ENCODE measurements around the gene SRPK1. TPM values are rescaled to one million over a fixed set of nuclear protein-coding genes. Genes with fewer than 3 reads are reported as not detected.

The SRPK1 gene
- total RNA-seq, 2 experiments from 2014 or later: 131 to 136 TPM

GRCh38 chr6:35831257-35832007, 89.5 kb downstream of the SRPK1 start:
- Mint-ChIP-seq H3K4me3 (no peak overlapping the region), H3K27ac (no peak overlapping the region), H3K36me3 (peaks cover 22% of the 10 kb centered on the region), H3K9me3 (peaks cover 1% of the 10 kb centered on the region), H3K4me1 (no peaks in the 10 kb centered on the region), H3K27me3 (no peaks in the 10 kb centered on the region)
- DNase-seq: no peak

DNA sequence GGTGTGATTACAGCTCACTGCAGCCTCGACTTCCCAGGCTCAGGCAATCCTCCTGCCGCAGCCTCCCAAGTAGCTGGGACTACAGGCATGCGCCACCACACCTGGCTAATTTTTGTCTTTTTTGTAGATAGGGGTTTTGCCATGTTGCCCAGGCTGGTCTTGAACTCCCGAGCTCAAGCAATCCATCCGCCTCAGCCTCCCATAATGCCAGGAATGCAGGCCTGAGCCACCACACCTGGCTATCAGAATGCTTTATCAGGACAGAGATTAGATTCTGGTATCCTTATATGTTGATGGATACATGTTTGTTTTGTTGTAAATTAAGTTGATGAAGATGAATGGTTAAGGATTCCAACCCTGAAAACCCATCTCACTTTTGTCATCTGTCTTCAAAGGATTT, 91.6 kb downstream of the SRPK1 start:
- Mint-ChIP-seq H3K27ac (no peak overlapping the region), H3K36me3 (peaks cover 13% of the 10 kb centered on the region)

DNA sequence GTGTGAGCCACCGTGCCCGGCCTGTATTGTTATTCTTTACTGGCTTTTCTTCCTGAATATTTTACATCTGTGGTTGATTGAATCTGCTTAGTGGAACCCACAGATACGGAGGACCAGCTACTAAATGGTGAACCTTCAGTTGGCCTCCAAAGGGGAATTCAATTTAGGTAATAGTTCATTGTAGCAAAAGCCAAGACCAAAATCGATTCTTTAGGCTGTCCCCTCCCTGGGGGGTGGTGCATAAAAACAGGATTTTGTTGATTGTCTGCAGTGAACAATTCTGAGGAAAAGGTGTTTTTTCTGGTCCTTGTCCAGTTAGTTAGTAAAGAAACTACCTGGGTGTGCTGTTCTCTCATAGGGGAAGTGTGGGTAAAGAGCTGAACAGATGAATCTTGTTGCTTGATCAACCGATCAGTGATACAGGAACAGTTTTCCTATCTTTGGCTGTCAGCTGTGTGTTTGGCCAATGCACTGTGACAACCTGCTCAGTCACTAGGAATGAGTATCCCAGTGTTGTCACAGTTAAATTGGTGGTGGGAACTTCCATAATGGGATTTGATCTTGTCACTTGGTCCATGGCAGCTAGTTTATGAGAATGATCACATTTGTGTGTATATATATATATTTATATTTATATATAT, 96.2 kb downstream of the SRPK1 start:
- DNase-seq: no peak
- Mint-ChIP-seq H3K27me3 (peaks cover 3% of the 10 kb centered on the region), H3K36me3 (no peaks in the 10 kb centered on the region), H3K4me1 (no peaks in the 10 kb centered on the region), H3K4me3 (no peak overlapping the region), H3K9me3 (peaks cover 1% of the 10 kb centered on the region), H3K27ac (no peak overlapping the region)

More for the DNA sequence above, 91.6 kb downstream of the SRPK1 start:
- no peak overlapping the region for H3K4me3 Mint-ChIP-seq
- H3K4me1 Mint-ChIP-seq: no peaks in the 10 kb centered on the region
- no peaks in the 10 kb centered on the region for H3K27me3 Mint-ChIP-seq
- DNase-seq: no peak
- peaks cover 1% of the 10 kb centered on the region for H3K9me3 Mint-ChIP-seq

GRCh38 chr6:35823601-35824000, 97.3 kb downstream of the SRPK1 start:
- peaks cover 3% of the 10 kb centered on the region for H3K27me3 Mint-ChIP-seq
- H3K9me3 Mint-ChIP-seq: no peaks in the 10 kb centered on the region
- no peak overlapping the region for H3K4me3 Mint-ChIP-seq
- no peaks in the 10 kb centered on the region for H3K36me3 Mint-ChIP-seq
- H3K27ac Mint-ChIP-seq: no peak overlapping the region
- no peak for DNase-seq
- H3K4me1 Mint-ChIP-seq: no peaks in the 10 kb centered on the region

GRCh38 chr6:35817515-35817914, 103.4 kb downstream of the SRPK1 start:
- Mint-ChIP-seq H3K9me3 (peaks cover 5% of the 10 kb centered on the region), H3K27me3 (peaks cover 3% of the 10 kb centered on the region), H3K36me3 (no peaks in the 10 kb centered on the region), H3K27ac (no peak overlapping the region), H3K4me3 (no peak overlapping the region), H3K4me1 (no peaks in the 10 kb centered on the region)
- no peak for DNase-seq

GRCh38 chr6:35811699-35811995, 109.3 kb downstream of the SRPK1 start:
- Mint-ChIP-seq H3K36me3 (no peaks in the 10 kb centered on the region), H3K4me3 (no peak overlapping the region), H3K27ac (no peak overlapping the region), H3K27me3 (peaks cover 15% of the 10 kb centered on the region), H3K9me3 (peaks cover 1% of the 10 kb centered on the region), H3K4me1 (no peaks in the 10 kb centered on the region)
- DNase-seq: no peak

DNA sequence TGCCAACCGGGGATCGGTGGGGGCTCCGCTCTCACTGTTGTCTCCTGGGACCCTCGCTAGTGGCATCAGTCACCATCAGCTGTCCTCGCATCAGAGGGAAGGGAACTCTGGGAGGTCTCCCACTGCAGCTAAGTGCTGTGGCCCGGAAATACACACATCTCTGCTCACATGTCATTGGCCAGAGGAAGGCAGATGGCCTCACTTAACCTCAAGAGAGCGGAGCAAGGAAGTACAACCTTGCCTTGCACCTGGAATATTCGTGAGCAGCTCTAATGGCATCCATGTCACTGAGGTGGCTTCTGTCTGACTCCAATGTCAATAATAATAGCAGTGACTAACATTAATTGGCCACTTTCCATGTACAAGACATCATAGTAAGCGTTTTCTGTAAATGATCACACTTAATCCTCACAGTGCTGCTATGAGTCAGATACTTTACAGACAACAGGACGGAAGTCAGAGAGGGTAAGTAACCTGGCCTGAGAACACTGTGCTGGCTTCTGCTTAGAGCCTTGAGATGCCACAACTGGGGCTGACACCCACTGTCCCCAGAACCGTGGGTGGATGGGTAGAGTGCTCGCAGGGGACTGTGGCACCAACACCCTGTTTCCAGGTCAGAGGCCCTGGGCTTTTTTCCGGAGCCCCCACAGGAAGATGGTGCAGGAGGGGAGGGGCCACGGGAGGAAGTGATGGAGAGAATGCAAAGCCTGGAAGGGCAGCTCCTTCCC, 109.8 kb downstream of the SRPK1 start:
- DNase-seq: no peak
- H3K4me3 Mint-ChIP-seq: no peak overlapping the region
- no peaks in the 10 kb centered on the region for H3K9me3 Mint-ChIP-seq
- H3K4me1 Mint-ChIP-seq: no peaks in the 10 kb centered on the region
- no peaks in the 10 kb centered on the region for H3K36me3 Mint-ChIP-seq
- H3K27me3 Mint-ChIP-seq: peaks cover 20% of the 10 kb centered on the region
- no peak overlapping the region for H3K27ac Mint-ChIP-seq

GRCh38 chr6:35809809-35810208, 111.1 kb downstream of the SRPK1 start:
- peaks cover 28% of the 10 kb centered on the region for H3K27me3 Mint-ChIP-seq
- peaks cover under 1% of the 10 kb centered on the region for H3K4me1 Mint-ChIP-seq
- no peaks in the 10 kb centered on the region for H3K36me3 Mint-ChIP-seq
- no peak overlapping the region for H3K27ac Mint-ChIP-seq
- DNase-seq: no peak
- no peaks in the 10 kb centered on the region for H3K9me3 Mint-ChIP-seq
- H3K4me3 Mint-ChIP-seq: no peak overlapping the region

DNA sequence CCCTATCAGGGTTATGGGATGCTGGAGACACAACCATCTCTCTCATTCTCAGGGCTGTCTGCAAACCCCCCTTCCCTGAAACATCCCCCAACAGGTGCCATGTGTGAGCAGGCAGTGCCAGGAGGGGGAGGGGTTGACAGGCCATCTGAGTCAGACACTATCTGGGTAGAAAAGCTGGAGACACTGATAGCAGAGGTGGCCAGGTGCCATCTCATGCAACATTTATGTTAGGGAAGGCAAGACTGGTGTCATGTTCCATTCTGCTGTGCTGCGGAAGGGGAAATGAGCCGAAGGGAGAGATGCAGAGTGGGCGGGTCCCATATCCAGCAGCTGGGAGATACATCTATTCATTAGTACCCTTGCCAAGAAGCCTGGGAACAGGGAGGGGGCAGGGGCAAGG, 112.2 kb downstream of the SRPK1 start:
- no peak for DNase-seq
- peaks cover 2% of the 10 kb centered on the region for H3K4me1 Mint-ChIP-seq
- H3K4me3 Mint-ChIP-seq: no peak overlapping the region
- peaks cover 30% of the 10 kb centered on the region for H3K27me3 Mint-ChIP-seq
- H3K36me3 Mint-ChIP-seq: no peaks in the 10 kb centered on the region
- H3K27ac Mint-ChIP-seq: no peak overlapping the region
- no peaks in the 10 kb centered on the region for H3K9me3 Mint-ChIP-seq

DNA sequence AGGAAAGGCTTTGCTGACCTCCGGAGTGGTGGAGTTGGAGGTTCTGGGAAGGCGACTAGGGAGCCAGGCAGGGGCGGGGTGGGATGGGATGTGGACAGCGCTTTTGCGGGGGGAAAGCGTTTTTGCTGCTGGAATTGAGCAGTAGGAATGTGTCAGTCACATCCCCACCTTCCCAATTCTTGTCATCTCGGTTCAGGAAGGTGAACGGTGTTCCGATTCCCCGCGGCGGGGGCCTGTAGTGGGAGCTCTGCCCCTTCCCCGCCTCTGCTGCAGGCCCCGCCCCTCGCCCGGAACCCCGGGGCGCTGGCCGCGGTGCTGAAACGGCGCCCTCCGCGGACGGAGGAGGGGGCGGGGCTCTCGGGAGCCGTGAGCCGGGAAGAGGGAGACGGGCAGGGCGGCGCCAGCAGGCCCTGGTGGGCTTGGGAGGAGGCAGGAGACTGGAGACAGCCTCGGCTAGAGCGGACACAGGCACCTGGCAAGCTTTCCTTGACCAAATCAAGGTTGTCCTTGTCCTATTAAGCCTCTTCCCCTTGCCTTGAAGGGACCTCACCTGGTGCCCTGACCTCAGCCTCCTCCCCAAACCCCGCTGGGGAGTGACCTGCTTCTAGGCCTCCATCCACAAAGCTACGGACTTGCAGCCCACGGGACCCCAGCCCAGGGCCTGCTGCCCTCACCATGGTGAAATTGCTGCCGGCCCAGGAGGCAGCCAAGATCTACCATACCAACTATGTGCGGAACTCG, 115.7 kb downstream of the SRPK1 start, which contains the start of gene LHFPL5:
TSS of gene LHFPL5 (plus strand) at position 357 of the 741 bp plus-strand sequence. CDS start at position 676, 319 bp downstream.
- Mint-ChIP-seq H3K27me3 (peaks cover 30% of the 10 kb centered on the region), H3K27ac (no peak within 1 kb of the TSS), H3K9me3 (no peaks in the 10 kb centered on the region), H3K4me3 (no peak within 1 kb of the TSS), H3K4me1 (peaks cover 2% of the 10 kb centered on the region), H3K36me3 (no peaks in the 10 kb centered on the region)
- peak; percentile 69 for DNase-seq

DNA sequence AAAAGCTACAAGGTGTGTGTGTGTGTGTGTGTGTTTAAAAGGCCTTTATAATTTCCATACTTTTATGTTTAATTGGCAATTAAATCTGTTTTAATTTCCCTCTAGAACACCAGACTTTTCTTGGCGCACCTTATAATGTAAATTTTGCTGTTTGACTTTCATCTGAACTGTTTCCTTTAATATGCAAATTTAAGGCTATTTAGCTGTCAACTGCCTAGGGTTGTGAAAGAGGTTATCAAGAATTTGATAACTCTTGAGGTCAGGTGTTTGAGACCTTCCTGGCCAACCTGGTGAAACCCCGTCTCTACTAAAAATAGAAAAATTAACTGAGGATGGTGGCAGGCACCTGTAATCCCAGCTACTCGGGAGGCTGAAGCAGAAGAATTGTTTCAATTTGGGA, 119.8 kb downstream of the SRPK1 start:
- H3K27me3 Mint-ChIP-seq: peaks cover 10% of the 10 kb centered on the region
- H3K36me3 Mint-ChIP-seq: no peaks in the 10 kb centered on the region
- peaks cover 2% of the 10 kb centered on the region for H3K4me1 Mint-ChIP-seq
- H3K27ac Mint-ChIP-seq: no peak overlapping the region
- no peaks in the 10 kb centered on the region for H3K9me3 Mint-ChIP-seq
- DNase-seq: no peak
- no peak overlapping the region for H3K4me3 Mint-ChIP-seq

- Mint-ChIP-seq H3K36me3 (no peaks in the 10 kb centered on the region), H3K4me1 (no peaks in the 10 kb centered on the region), H3K9me3 (no peaks in the 10 kb centered on the region), H3K27me3 (no peaks in the 10 kb centered on the region), H3K27ac (no peak overlapping the region), H3K4me3 (no peak overlapping the region)
- no peak for DNase-seq
Measured at GRCh38 chr6:35798706-35799105, 122.2 kb downstream of the SRPK1 start.

GRCh38 chr6:35797837-35798526, 122.9 kb downstream of the SRPK1 start:
- H3K36me3 Mint-ChIP-seq: no peaks in the 10 kb centered on the region
- no peak overlapping the region for H3K27ac Mint-ChIP-seq
- no peaks in the 10 kb centered on the region for H3K9me3 Mint-ChIP-seq
- no peaks in the 10 kb centered on the region for H3K4me1 Mint-ChIP-seq
- no peak overlapping the region for H3K4me3 Mint-ChIP-seq
- H3K27me3 Mint-ChIP-seq: no peaks in the 10 kb centered on the region
- DNase-seq: no peak

DNA sequence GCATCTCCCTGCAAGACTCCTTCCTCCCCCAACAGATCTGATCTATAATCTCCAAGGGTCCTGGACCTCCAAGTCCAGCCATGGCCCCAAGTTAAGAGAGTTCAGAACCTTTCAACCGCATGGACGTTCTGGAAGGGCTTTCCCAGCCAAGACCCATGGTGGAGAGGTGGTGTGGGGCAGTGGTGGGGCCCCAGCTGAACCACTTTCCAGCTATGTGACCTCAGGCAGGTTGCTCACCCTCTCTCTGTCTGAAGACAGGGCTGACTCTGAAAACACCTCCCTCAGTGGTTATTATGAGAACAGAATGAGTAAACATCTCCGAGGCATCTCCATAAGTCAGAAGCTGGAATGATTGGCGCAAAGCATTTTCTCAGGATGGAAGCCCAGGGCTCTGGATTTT, 124.7 kb downstream of the SRPK1 start:
- no peak for DNase-seq
- H3K4me1 Mint-ChIP-seq: no peaks in the 10 kb centered on the region
- H3K9me3 Mint-ChIP-seq: no peaks in the 10 kb centered on the region
- H3K36me3 Mint-ChIP-seq: no peaks in the 10 kb centered on the region
- H3K27me3 Mint-ChIP-seq: no peaks in the 10 kb centered on the region
- H3K27ac Mint-ChIP-seq: no peak overlapping the region
- H3K4me3 Mint-ChIP-seq: no peak overlapping the region
